Activated naive CD8-positive, alpha-beta T cell treated with anti-CD3 and anti-CD28 coated beads, Interleukin-2, amount 10 ng/mL, durations not matched to agents 7 days and 5 days (primary cell): Measurements from ENCODE around the gene PPP1CA. TPM values are rescaled to one million over a fixed set of nuclear protein-coding genes. Genes with fewer than 3 reads are reported as not detected.

Experiments
- ATAC-seq: fragments of 150-1000 bp; cut with Tn5 transposase; one replicate; pipeline ENCODE4 v1.10.0; 2021; ENCODE audit warnings: low read depth, moderate library complexity
- POLR2A ChIA-PET: fragments of 350-600 bp; sonication (Branson Sonifier 250); formaldehyde crosslinking; loops from one replicate; lab custom pipeline; 2021; ENCODE audit warnings: antibody characterized with exemption; lab: Charles Lee
- DNase-seq: peaks from one replicate; pipeline ENCODE4 v3.0.0; 2021
- H3K27ac Mint-ChIP-seq: one replicate; pipeline ENCODE4 v1.8.0; 2022; ENCODE audit warnings: mild to moderate bottlenecking, mixed read lengths
- H3K27me3 Mint-ChIP-seq: one replicate; pipeline ENCODE4 v1.8.0; 2022; ENCODE audit warnings: mild to moderate bottlenecking, moderate library complexity, mixed read lengths
- H3K36me3 Mint-ChIP-seq: one replicate; pipeline ENCODE4 v1.8.0; 2021; ENCODE audit warnings: mild to moderate bottlenecking, mixed read lengths
- H3K4me1 Mint-ChIP-seq: one replicate; pipeline ENCODE4 v1.8.0; 2021; ENCODE audit warnings: mixed read lengths
- H3K4me3 Mint-ChIP-seq: one replicate; pipeline ENCODE4 v1.8.0; 2022; ENCODE audit warnings: mild to moderate bottlenecking, moderate library complexity, mixed read lengths
- H3K9me3 Mint-ChIP-seq: one replicate; pipeline ENCODE4 v1.8.0; 2021; ENCODE audit warnings: mixed read lengths
- total RNA-seq, 2 experiments: library from RNA; stranded (reverse); gene quantifications; one replicate each; pipeline ENCODE4 v1.2.3, GENCODE V29; 2021

Gene PPP1CA
- total RNA-seq, 2 experiments from 2014 or later, result 290 to 311 TPM

DNA sequence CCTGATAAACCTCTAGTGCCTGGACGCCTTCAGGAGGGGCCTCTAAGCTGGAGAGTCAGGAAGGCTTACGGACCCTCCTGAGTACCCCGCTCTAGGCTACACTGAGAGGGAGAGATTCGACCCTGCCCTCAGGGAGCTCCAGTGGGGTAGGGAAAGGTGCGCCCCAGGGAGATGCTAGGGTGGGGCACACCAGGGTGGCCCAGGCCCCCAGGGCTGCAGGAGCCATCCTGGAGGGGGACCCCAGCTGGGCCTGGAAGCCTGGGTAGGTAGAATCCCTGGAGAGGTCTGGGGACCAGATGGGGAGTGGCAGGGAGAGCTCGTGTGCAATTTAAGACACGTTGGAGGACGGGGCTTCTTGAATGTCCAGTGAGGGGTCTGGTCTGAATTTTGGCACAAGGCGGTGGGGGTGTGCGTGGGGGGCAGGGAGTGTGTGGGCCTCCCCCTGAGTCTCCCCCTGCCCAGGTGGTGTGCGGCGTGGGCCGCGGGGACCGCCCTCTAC lies 18.5 kb upstream of the PPP1CA start:
- Mint-ChIP-seq H3K36me3 (no peaks in the 10 kb centered on the region), H3K9me3 (no peaks in the 10 kb centered on the region), H3K4me3 (peak overlapping the region; percentile 84), H3K27ac (peak overlapping the region; percentile 88), H3K27me3 (no peaks in the 10 kb centered on the region), H3K4me1 (peaks cover 43% of the 10 kb centered on the region)
- POLR2A ChIA-PET, result interaction anchor here (0.8 to 16.1 kb wide), 12 partner anchors 8 to 85 kb away, joined by 3 to 412 read pairs (median 13); partner anchors contain the start of genes AIP, PITPNM1, POLD4 and PPP1CA
- DNase-seq (peak; percentile 58), ATAC-seq (no peak)

DNA sequence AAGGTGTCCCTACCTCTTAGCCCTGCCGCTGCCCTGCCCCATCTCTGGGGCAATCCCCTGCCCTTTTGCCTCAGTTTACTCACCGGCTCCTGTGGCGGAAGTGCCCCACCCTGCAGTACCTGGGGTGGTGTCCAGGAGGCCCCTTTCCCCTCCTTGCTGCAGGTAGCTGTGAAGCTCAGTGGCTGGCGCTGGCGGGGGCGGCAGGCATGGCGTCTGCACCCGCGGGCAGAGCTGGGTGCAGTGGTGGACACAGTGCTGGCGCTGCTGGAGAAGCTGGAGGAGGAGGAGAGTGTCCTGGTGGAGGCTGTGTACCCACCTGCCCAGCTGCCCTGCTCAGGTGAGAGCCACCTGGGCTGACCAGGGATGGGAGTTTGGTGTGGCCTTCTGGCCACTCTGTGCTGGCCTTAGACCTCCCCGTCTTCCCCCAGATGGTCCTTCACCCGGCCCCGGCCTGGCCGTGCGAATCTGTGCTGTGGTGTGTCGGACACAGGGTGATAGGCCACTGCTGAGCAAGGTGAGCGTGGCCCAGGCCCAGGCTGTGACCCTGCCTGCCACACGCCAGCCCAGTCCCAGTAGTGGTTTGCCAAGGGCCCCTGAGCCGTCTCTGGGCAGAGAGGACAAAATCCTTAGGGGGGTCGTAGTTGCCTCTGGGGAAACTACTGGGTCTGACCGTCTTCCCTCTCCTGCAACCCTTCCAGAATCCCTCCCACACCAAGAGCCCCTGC lies 17.8 kb upstream of the PPP1CA start:
- POLR2A ChIA-PET, result interaction anchor here (0.8 to 16.1 kb wide), 13 partner anchors 7 to 86 kb away, joined by 3 to 412 read pairs (median 10); partner anchors contain the start of genes AIP, PITPNM1, POLD4 and PPP1CA
- no peak for DNase-seq
- H3K4me3 Mint-ChIP-seq, result peak overlapping the region; percentile 84
- no peaks in the 10 kb centered on the region for H3K27me3 Mint-ChIP-seq
- H3K9me3 Mint-ChIP-seq, result no peaks in the 10 kb centered on the region
- no peaks in the 10 kb centered on the region for H3K36me3 Mint-ChIP-seq
- ATAC-seq, result no peak
- H3K4me1 Mint-ChIP-seq, result peaks cover 43% of the 10 kb centered on the region
- H3K27ac Mint-ChIP-seq, result peak overlapping the region; percentile 88

DNA sequence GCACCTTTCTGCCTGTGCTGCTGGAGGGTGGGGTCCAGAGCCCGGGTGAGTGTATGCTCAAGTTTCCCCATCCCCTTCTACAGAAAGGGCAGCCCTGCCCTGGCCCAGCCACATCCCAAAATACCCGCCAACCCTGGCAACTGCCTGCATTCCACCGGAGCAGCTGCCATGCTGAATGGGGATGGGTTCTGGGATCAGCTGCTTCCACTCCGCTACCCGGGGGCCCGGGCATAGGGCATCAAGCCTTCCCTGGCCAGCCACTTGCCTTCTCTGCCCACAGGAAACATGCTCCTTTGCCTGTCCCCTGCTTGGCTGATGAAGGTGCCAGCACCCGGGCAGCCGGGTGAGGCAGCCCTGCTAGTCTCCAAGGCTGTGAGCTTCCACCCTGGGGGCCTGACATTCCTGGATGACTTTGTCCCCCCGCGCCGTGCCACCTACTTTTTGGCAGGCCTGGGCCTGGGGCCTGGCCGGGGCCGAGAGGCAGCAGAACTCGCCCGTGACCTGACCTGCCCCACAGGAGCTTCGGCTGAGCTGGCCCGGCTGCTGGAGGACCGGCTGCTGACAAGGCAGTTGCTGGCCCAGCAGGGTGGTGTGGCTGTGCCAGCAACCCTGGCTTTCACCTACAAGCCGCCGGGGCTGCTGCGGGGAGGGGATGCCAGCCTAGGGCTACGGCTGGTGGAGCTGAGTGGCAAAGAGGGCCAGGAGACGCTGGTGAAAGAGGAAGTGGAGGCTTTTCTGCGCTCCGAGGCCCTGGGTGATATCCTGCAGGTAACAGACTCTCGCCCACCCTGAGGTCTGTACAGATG lies 17.0 kb upstream of the PPP1CA start:
- Mint-ChIP-seq H3K9me3 (no peaks in the 10 kb centered on the region), H3K4me1 (peaks cover 41% of the 10 kb centered on the region), H3K36me3 (no peaks in the 10 kb centered on the region), H3K4me3 (peak overlapping the region; percentile 84), H3K27me3 (no peaks in the 10 kb centered on the region), H3K27ac (peak overlapping the region; percentile 88)
- peak; percentile 65 for DNase-seq
- no peak for ATAC-seq
- POLR2A ChIA-PET, result interaction anchor here (0.7 to 16.1 kb wide), 11 partner anchors 11 to 87 kb away, joined by 3 to 412 read pairs (median 10); partner anchors contain the start of genes AIP, GPR152, PITPNM1 and PPP1CA

DNA sequence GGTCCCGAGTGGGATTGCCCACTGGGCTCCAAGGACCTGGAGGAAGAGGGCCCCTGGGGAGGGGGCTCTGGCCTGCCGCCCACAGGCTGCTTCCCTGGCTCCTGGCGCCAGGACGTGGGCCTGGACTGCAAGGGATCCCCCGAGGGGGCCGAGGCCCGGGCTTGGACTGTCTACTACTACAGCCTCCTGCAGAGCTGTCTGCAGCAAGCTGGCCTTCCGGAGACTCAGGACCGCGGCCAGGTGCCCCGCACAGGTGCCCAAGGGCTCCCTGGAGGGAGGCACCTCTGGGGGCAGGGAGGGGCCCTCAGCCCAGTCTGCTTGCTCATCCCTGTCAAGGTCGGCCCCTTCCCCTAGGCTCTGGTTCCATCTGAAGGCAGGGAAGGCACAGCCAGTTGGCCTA lies 15.8 kb upstream of the PPP1CA start:
- Mint-ChIP-seq H3K4me3 (peak overlapping the region; percentile 84), H3K9me3 (no peaks in the 10 kb centered on the region), H3K4me1 (peaks cover 46% of the 10 kb centered on the region)

DNA sequence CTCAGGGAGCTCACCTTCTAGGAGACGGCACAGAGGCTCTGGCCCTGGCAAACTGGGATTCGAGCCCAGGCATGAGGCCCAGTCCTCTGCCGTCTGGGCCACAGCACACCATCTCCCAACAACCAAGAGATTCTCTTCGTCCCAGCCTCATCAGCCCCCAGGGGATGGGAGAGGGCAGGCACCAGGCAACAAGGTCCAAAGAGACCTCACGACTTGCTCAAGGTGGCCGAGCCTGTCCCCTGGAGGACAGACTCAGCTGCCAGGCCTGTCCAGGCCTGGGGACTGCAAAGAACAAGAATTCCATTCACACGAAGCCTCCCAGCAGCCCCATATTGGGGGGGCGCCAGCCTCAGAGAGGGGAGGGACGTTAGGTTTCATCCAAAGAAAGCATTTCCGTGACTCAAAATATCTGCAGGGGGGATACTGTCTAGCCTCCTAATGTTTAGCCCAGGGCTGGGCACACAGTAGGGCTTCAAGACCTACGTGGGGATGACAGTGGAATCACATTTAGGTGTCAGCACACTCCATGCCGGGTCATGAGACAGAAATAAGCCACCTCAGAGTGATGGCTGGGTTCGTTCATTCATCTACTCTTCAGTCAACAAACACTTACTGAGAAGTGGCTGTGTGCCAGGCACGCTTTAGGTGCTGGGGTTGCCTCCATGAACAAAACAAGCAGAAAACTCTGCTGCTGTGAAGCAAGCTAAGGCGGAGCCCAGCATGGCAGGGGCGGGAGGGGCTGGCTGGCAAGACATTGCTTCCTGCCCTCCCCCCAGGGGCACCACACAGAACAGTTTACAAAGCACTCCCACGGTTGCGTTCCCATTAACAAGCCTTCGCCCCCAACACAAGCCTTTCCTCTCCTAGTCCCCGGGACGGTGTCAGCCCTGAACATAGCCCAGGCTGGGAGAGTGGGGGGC lies 15.0 kb upstream of the PPP1CA start:
- H3K27me3 Mint-ChIP-seq, result no peaks in the 10 kb centered on the region
- H3K4me3 Mint-ChIP-seq, result peak overlapping the region; percentile 78
- no peaks in the 10 kb centered on the region for H3K9me3 Mint-ChIP-seq
- POLR2A ChIA-PET, result interaction anchor here (0.6 to 16.1 kb wide), 6 partner anchors 9 to 68 kb away, joined by 3 to 412 read pairs (median 80); partner anchors contain the start of genes AIP, PPP1CA, PTPRCAP and RPS6KB2
- DNase-seq (peak; percentile 57), ATAC-seq (peak; percentile 2)
- H3K36me3 Mint-ChIP-seq, result no peaks in the 10 kb centered on the region
- H3K4me1 Mint-ChIP-seq, result peaks cover 53% of the 10 kb centered on the region
- H3K27ac Mint-ChIP-seq, result peak overlapping the region; percentile 80

More for the DNA sequence above, 15.8 kb upstream of the PPP1CA start:
- peak; percentile 41 for DNase-seq
- POLR2A ChIA-PET, result interaction anchor here (0.6 to 16.1 kb wide), 6 partner anchors 9 to 67 kb away, joined by 3 to 412 read pairs (median 80); partner anchors contain the start of genes AIP, PPP1CA, PTPRCAP and RPS6KB2
- Mint-ChIP-seq H3K36me3 (no peaks in the 10 kb centered on the region), H3K27me3 (no peaks in the 10 kb centered on the region), H3K27ac (peak overlapping the region; percentile 88)
- no peak for ATAC-seq

DNA sequence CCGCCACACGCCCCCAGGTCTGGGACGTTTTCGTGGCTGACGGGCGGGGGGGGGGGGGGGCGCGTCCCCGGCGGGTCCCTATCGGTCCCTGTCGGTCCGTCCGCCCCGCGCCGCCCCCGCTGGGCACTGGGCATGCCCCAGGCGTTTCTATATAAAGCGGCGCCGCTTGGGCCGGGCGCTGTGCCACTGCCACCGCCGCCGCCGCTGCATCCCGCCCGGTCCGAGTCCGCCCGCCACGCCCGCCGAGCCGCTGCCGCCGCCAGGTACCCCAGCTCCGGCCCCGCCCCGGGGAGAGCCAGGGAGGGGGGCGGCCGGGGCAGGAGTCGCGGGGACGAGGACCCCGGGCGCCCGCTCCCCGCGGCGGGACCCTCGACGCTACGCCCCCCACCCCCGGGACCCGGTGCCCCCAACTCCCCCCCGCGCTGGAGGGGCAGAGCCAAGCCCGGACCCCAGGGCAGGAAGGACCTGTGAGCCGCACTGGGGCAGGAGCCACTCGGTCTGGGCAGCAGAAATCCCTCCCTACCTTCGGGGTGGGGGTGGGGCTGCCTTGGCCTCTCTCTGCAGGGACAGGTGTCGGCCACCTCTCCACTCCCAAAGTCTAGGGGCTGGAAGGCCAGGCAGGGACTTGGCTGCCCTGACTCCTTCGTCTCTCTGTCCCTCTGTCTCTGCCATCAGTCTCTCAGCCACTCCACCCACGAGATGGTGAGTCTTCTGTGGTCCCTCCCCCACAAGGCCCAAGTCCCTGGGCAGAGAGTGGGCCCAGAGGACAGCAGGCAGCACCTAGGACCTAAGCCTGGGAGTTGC lies 14.0 kb upstream of the PPP1CA start, which contains the start of gene CARNS1:
CARNS1 (plus strand) TSS at position 178 of the 804 bp plus-strand sequence; CDS start at position 700, 522 bp downstream.
- no peak for ATAC-seq
- H3K27me3 Mint-ChIP-seq, result no peaks in the 10 kb centered on the region
- no peak for DNase-seq
- H3K27ac Mint-ChIP-seq, result peak within 1 kb of the TSS; percentile 86
- POLR2A ChIA-PET, result interaction anchor here (0.6 to 16.1 kb wide), 5 partner anchors 8 to 49 kb away, joined by 3 to 412 read pairs (median 123); partner anchors contain the start of genes PPP1CA, PTPRCAP, RPS6KB2 and TBC1D10C
- H3K36me3 Mint-ChIP-seq, result no peaks in the 10 kb centered on the region
- H3K4me3 Mint-ChIP-seq, result peak within 1 kb of the TSS; percentile 83
- H3K4me1 Mint-ChIP-seq, result peaks cover 58% of the 10 kb centered on the region
- H3K9me3 Mint-ChIP-seq, result no peaks in the 10 kb centered on the region

DNA sequence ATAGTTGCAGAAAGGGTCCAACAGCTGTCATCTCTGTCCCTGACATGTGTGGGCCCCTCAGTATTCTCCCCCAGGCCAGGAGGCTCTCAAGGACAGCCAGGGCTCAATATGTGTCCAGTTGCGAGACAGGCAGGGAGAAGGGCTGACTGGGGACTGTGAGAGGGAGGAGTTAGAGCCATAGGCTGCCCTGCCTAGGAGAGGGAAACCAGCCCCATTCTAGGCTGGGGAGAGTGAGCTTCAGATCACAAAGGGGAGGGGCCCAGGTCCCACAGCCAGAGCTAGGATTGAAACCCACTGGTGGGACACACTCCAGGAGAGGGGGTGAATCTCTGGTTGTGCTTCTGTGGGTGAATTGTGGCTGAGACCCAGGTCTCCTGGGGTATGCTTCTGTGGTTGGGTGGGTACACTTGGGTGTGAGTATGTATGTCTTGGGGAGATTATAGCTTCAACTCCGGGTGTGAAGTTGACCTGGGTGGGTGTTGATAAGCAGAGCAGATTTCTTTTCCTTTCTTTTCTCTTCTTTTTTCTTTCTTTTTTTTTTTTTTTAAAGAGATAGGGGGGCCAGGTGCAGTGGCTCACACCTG lies 11.7 kb upstream of the PPP1CA start:
- Mint-ChIP-seq H3K27me3 (no peaks in the 10 kb centered on the region), H3K27ac (peak overlapping the region; percentile 65), H3K36me3 (peaks cover 6% of the 10 kb centered on the region), H3K4me3 (no peak overlapping the region), H3K9me3 (no peaks in the 10 kb centered on the region), H3K4me1 (peaks cover 65% of the 10 kb centered on the region)
- POLR2A ChIA-PET, result interaction anchor here (1.1 to 16.1 kb wide), 9 partner anchors 7 to 125 kb away, joined by 3 to 412 read pairs (median 10); partner anchors contain the start of genes CORO1B, PPP1CA, PTPRCAP and RAD9A
- ATAC-seq (no peak), DNase-seq (no peak)

DNA sequence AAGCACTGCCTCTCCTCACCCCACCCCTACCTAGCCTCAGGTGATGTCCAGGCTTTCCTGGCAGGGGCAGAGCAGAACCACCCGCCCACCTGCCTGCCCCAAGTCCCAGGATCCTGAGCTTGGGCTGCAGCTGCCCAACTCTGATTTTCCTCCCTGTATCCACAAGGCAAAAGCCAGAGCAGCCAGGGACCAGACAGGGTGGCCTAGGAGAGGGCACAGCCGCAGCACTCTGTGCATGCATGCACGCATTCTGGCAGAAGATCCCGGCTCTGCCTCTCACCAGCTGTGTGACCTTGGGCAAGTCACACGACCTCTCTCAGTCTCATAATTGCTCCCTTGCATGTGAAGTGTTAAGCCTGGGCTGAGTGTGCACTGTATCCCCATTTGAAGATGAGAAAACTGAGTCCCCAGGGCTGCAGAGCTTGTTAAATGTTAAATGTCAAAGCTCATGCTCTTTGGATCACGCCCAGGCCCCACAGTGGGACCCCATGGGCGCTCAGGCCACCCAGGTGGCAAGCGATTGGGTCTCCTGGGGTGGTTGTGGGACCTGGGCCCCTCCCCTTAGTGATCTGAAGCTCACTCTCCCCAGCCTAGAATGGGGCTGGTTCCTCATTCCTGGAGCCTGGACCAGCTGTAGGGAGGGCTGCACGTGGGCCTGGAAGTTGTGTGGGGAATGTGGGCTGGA lies 11.0 kb upstream of the PPP1CA start:
- DNase-seq, result no peak
- no peak for ATAC-seq
- Mint-ChIP-seq H3K27me3 (no peaks in the 10 kb centered on the region), H3K4me3 (no peak overlapping the region), H3K4me1 (peaks cover 65% of the 10 kb centered on the region), H3K36me3 (peaks cover 9% of the 10 kb centered on the region), H3K9me3 (no peaks in the 10 kb centered on the region), H3K27ac (peak overlapping the region; percentile 65)
- POLR2A ChIA-PET, result interaction anchor here (1.0 to 16.1 kb wide), 13 partner anchors 8 to 141 kb away, joined by 3 to 412 read pairs (median 6); partner anchors contain the start of genes CORO1B, PPP1CA, PTPRCAP and RAD9A

DNA sequence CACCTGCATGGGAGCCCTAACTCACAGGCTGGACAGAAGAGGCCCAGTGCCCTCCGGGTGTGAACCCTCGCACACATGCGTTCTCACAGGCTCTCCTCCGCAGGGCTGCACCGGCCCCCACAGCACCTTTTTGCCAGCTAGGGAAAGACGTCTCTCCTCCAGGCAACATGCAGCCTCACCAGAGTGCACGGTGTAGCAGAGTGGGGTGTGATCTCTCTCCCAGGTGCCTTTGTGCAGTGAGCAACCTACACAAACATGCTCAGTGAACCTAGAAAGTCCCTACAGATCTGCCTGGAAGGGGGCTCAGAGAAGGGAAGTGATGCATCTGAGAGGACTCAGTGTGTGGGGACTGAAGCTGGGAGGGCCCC lies 10.1 kb upstream of the PPP1CA start:
- POLR2A ChIA-PET, result interaction anchor here (1.0 to 16.1 kb wide), 11 partner anchors 9 to 140 kb away, joined by 3 to 412 read pairs (median 6); partner anchors contain the start of genes CORO1B, PPP1CA, PTPRCAP and RAD9A

DNA sequence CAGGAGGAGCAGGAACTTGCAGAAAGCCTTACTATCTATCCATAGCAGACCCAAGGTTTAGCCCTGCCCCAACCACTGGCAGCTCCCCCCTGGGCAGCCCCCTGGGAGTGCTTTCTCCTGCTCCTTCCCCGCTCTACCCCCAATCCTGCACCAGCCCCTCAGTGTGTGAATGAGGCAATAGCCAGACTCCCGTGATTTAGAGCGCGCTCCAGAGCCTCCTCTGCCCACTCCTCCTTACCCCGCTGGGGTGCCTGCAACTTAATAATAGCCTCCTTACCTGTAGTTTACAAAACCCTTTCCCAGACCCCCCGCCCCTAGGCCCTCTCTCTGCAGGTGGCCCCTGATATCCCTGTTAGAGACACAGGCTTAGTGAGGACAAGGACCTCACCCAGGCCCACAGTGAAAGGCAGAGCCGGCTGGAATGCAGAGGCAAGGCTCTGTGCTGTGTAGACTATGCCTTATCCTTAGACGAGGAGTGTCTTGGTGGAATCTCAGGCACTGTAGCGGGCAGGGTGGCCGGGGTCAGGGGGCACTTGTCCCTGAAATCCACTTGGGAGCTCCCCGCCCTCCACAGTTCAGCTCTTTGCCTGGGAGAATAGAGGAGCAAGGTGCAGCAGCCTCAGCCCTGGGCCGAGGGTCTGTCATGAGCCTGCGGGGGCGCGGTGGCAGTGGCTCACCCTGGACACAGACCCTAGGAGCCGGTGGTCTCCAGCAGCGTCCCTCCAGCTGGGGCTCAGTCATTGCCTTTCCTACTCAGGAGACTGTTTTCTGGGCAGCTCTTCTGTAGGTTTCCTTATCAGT lies 9.5 kb upstream of the PPP1CA start:
- Mint-ChIP-seq H3K4me3 (peak overlapping the region; percentile 39), H3K4me1 (peaks cover 67% of the 10 kb centered on the region), H3K9me3 (no peaks in the 10 kb centered on the region), H3K27ac (peak overlapping the region; percentile 94), H3K27me3 (no peaks in the 10 kb centered on the region), H3K36me3 (peaks cover 22% of the 10 kb centered on the region)
- DNase-seq (no peak), ATAC-seq (no peak)
- POLR2A ChIA-PET, result interaction anchor here (1.1 to 16.1 kb wide), 8 partner anchors 9 to 128 kb away, joined by 3 to 412 read pairs (median 11); partner anchors contain the start of genes AIP, PPP1CA, PTPRCAP and RAD9A

More for the DNA sequence above, 10.1 kb upstream of the PPP1CA start:
- Mint-ChIP-seq H3K27ac (peak overlapping the region; percentile 45), H3K4me1 (peaks cover 69% of the 10 kb centered on the region), H3K9me3 (no peaks in the 10 kb centered on the region), H3K27me3 (no peaks in the 10 kb centered on the region), H3K4me3 (no peak overlapping the region), H3K36me3 (peaks cover 16% of the 10 kb centered on the region)
- no peak for DNase-seq
- no peak for ATAC-seq
